HEK293 (cell line): ENCODE results near the gene IFI30.
A peak's percentile ranks its signal among the peaks of the same experiment; 100 is the strongest.

Experiments used
- GLI4 ChIP-seq: fragments of 450-650 bp; formaldehyde crosslinking; IDR thresholded peaks from 2 replicates; pipeline ENCODE4 v1.5.1; 2016; ENCODE audit warnings: missing biosample characterization, missing genetic modification characterization
- HOXA7 ChIP-seq: sonication (generic); formaldehyde crosslinking; IDR thresholded peaks from 2 replicates; pipeline ENCODE4 v1.8.1; 2022; ENCODE audit warnings: missing genetic modification reagents, borderline replicate concordance
- KLF1 ChIP-seq: fragments of 450-650 bp; formaldehyde crosslinking; IDR thresholded peaks from 2 replicates; pipeline ENCODE4 v1.5.1; 2016; ENCODE audit warnings: missing biosample characterization, missing genetic modification characterization
- KLF7 ChIP-seq: fragments of 450-650 bp; formaldehyde crosslinking; IDR thresholded peaks from 2 replicates; pipeline ENCODE4 v1.5.1; 2016; ENCODE audit warnings: missing biosample characterization, missing genetic modification characterization, borderline replicate concordance
- PRDM10 ChIP-seq: fragments of 450-650 bp; formaldehyde crosslinking; IDR thresholded peaks from 2 replicates; pipeline ENCODE4 v1.5.1; 2016; ENCODE audit warnings: missing biosample characterization, missing genetic modification characterization
- TRIM28 ChIP-seq: IDR thresholded peaks from 2 replicates; pipeline ENCODE4 v1.6.1; 2011; ENCODE audit warnings: low read length, control low read depth, borderline replicate concordance
- ZFP69B ChIP-seq: fragments of 450-650 bp; formaldehyde crosslinking; IDR thresholded peaks from 2 replicates; pipeline ENCODE4 v1.5.1; 2016; ENCODE audit warnings: missing biosample characterization, missing genetic modification characterization
- ZNF114 ChIP-seq: fragments of 450-650 bp; formaldehyde crosslinking; IDR thresholded peaks from 2 replicates; pipeline ENCODE4 v1.5.0; 2017; ENCODE audit warnings: missing biosample characterization, missing genetic modification characterization
- ZNF184 ChIP-seq: fragments of 450-650 bp; IDR thresholded peaks from 2 replicates; pipeline ENCODE4 v1.5.1; 2018; ENCODE audit warnings: missing biosample characterization, mild to moderate bottlenecking, missing genetic modification characterization
- ZNF214 ChIP-seq: fragments of 450-650 bp; formaldehyde crosslinking; IDR thresholded peaks from 2 replicates; pipeline ENCODE4 v1.5.1; 2017; ENCODE audit warnings: missing biosample characterization, mild to moderate bottlenecking, missing genetic modification characterization, borderline replicate concordance
- ZNF221 ChIP-seq: fragments of 450-650 bp; formaldehyde crosslinking; IDR thresholded peaks from 2 replicates; pipeline ENCODE4 v1.5.1; 2017; ENCODE audit warnings: missing biosample characterization, missing genetic modification characterization, borderline replicate concordance
- ZNF248 ChIP-seq: fragments of 450-650 bp; formaldehyde crosslinking; IDR thresholded peaks from 2 replicates; pipeline ENCODE4 v1.5.1; 2017; ENCODE audit warnings: missing biosample characterization, missing genetic modification characterization
- ZNF274 ChIP-seq, 2 experiments: fragments of 200-500 bp in 1 of 2; fragments of 450-650 bp in 1 of 2; sonication (Bioruptor generic) in 1 of 2; formaldehyde crosslinking in 1 of 2; IDR thresholded peaks; 2 replicates each; pipeline versions ENCODE4 v1.5.1 to v1.6.1; 2014 to 2016; ENCODE audit warnings: borderline replicate concordance in 1 of 2, inconsistent platforms in 1 of 2, low read length in 1 of 2, missing biosample characterization in 1 of 2, missing genetic modification characterization in 1 of 2
- ZNF280C ChIP-seq: fragments of 450-650 bp; formaldehyde crosslinking; IDR thresholded peaks from 2 replicates; pipeline ENCODE4 v1.5.1; 2016; ENCODE audit warnings: missing biosample characterization, missing genetic modification characterization
- ZNF398 ChIP-seq: fragments of 450-650 bp; formaldehyde crosslinking; IDR thresholded peaks from 2 replicates; pipeline ENCODE4 v1.5.1; 2017; ENCODE audit warnings: missing biosample characterization, missing genetic modification characterization
- ZNF404 ChIP-seq: fragments of 450-650 bp; formaldehyde crosslinking; IDR thresholded peaks from 2 replicates; pipeline ENCODE4 v1.5.1; 2017; ENCODE audit warnings: missing biosample characterization, missing genetic modification characterization
- ZNF416 ChIP-seq: fragments of 450-650 bp; formaldehyde crosslinking; IDR thresholded peaks from 2 replicates; pipeline ENCODE4 v1.5.1; 2016; ENCODE audit warnings: missing biosample characterization, missing genetic modification characterization
- ZNF433 ChIP-seq: fragments of 450-650 bp; formaldehyde crosslinking; IDR thresholded peaks from 2 replicates; pipeline ENCODE4 v1.5.1; 2016; ENCODE audit warnings: missing biosample characterization, missing genetic modification characterization, low read depth
- ZNF473 ChIP-seq: fragments of 450-650 bp; formaldehyde crosslinking; IDR thresholded peaks from 2 replicates; pipeline ENCODE4 v1.5.1; 2017; ENCODE audit warnings: missing biosample characterization, missing genetic modification characterization
- ZNF571 ChIP-seq: fragments of 450-650 bp; formaldehyde crosslinking; IDR thresholded peaks from 2 replicates; pipeline ENCODE4 v1.5.0; 2017; ENCODE audit warnings: missing biosample characterization, missing genetic modification characterization
- ZNF639 ChIP-seq: fragments of 450-650 bp; formaldehyde crosslinking; IDR thresholded peaks from 2 replicates; pipeline ENCODE4 v1.5.1; 2016; ENCODE audit warnings: missing biosample characterization, missing genetic modification characterization
- ZNF677 ChIP-seq: fragments of 450-650 bp; IDR thresholded peaks from 2 replicates; pipeline ENCODE4 v1.5.0; 2018; ENCODE audit warnings: missing biosample characterization, mild to moderate bottlenecking, missing genetic modification characterization, moderate library complexity
- ZNF76 ChIP-seq: fragments of 450-650 bp; formaldehyde crosslinking; IDR thresholded peaks from 2 replicates; pipeline ENCODE4; 2016; ENCODE audit warnings: low read depth, missing biosample characterization, missing genetic modification characterization, borderline replicate concordance
- ZNF791 ChIP-seq: fragments of 450-650 bp; formaldehyde crosslinking; IDR thresholded peaks from 2 replicates; pipeline ENCODE4 v1.5.1; 2016; ENCODE audit warnings: missing biosample characterization, missing genetic modification characterization
- ZNF792 ChIP-seq: fragments of 450-650 bp; formaldehyde crosslinking; IDR thresholded peaks from 2 replicates; pipeline ENCODE4 v1.5.1; 2016; ENCODE audit warnings: missing biosample characterization, missing genetic modification characterization
- ZSCAN23 ChIP-seq: fragments of 450-650 bp; formaldehyde crosslinking; IDR thresholded peaks from 2 replicates; pipeline ENCODE4 v1.5.1; 2016; ENCODE audit warnings: missing biosample characterization, missing genetic modification characterization
- TF ChIP-seq, protein P1 (sequence below): fragments of 450-650 bp; IDR thresholded peaks from 2 replicates; pipeline ENCODE4 v1.5.1; 2018; ENCODE audit warnings: missing biosample characterization, missing genetic modification characterization
- TF ChIP-seq, protein P2 (sequence below): fragments of 450-650 bp; formaldehyde crosslinking; IDR thresholded peaks from 2 replicates; pipeline ENCODE4 v1.5.1; 2016; ENCODE audit warnings: missing biosample characterization, missing genetic modification characterization

IFI30 gene

DNA sequence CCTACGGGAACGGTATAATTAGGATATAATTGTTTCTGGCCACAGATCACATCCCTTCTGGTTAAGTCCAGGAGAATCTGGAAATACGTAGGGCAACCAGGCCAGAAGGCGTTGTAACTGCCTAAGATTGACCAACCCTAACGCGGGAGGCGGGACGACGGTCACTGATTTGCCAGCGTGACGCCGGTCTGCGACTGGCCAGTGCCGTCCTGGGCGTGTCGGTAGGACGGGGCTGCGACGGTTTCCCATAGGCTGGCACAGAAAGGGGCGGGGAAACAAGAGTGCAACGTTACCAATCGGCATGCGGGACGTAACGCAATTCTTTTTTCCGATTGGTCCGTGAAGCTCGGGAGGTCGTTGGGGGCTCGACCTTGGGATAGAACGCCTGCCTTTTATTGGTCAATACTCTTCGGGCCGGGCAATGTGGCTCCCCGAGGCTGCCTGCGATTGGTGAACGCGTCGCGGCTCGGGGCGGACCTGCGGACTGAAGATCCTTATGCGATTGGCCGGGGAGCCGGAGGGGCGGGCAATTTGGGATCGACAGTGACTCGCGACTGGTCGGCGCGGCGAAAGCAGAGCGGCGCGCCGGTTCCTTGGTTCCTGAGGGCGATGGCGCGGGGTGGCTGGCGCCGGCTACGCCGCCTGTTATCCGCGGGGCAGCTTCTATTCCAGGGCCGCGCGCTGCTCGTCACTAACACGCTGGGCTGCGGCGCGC is 19.2 kb downstream of the IFI30 start, which contains the start of gene MPV17L2 (continued):
- no peak for TF ChIP-seq ZNF184
- no peak for TF ChIP-seq HOXA7 (CRISPR knock-in tag)
- no peak for TF ChIP-seq ZNF248 (tag by site-specific recombination)
- TF ChIP-seq PRDM10 (tag by site-specific recombination), result no peak
- TF ChIP-seq, protein P1, sequence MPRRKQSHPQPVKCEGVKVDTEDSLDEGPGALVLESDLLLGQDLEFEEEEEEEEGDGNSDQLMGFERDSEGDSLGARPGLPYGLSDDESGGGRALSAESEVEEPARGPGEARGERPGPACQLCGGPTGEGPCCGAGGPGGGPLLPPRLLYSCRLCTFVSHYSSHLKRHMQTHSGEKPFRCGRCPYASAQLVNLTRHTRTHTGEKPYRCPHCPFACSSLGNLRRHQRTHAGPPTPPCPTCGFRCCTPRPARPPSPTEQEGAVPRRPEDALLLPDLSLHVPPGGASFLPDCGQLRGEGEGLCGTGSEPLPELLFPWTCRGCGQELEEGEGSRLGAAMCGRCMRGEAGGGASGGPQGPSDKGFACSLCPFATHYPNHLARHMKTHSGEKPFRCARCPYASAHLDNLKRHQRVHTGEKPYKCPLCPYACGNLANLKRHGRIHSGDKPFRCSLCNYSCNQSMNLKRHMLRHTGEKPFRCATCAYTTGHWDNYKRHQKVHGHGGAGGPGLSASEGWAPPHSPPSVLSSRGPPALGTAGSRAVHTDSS (tag by site-specific recombination), result no peak
- no peak for TF ChIP-seq ZNF214 (tag by site-specific recombination)
- no peak for TF ChIP-seq ZSCAN23 (tag by site-specific recombination)
- no peak for TF ChIP-seq ZNF792 (tag by site-specific recombination)
- TF ChIP-seq ZNF791 (tag by site-specific recombination), result no peak
- TF ChIP-seq ZNF114 (tag by site-specific recombination), result no peak
- no peak for TF ChIP-seq ZNF274 (IDR thresholded peaks at IDR 0.05; ENCODE audit: low read length)
- no peak for TF ChIP-seq ZNF274 (tag by site-specific recombination; IDR thresholded peaks at IDR 0.05; ENCODE audit: borderline replicate concordance)
- TF ChIP-seq ZNF677 (tag by site-specific recombination), result no peak
- TF ChIP-seq ZNF76 (tag by site-specific recombination), result no peak
- TF ChIP-seq ZFP69B (tag by site-specific recombination), result no peak
- TF ChIP-seq ZNF416 (tag by site-specific recombination), result no peak
- no peak for TF ChIP-seq ZNF433
- no peak for TF ChIP-seq GLI4 (tag by site-specific recombination)
- TF ChIP-seq KLF1 (tag by site-specific recombination), result peak; percentile 17; the same call in 1 of the 2 replicates
- TF ChIP-seq KLF7, result no peak
- TF ChIP-seq, protein P2, sequence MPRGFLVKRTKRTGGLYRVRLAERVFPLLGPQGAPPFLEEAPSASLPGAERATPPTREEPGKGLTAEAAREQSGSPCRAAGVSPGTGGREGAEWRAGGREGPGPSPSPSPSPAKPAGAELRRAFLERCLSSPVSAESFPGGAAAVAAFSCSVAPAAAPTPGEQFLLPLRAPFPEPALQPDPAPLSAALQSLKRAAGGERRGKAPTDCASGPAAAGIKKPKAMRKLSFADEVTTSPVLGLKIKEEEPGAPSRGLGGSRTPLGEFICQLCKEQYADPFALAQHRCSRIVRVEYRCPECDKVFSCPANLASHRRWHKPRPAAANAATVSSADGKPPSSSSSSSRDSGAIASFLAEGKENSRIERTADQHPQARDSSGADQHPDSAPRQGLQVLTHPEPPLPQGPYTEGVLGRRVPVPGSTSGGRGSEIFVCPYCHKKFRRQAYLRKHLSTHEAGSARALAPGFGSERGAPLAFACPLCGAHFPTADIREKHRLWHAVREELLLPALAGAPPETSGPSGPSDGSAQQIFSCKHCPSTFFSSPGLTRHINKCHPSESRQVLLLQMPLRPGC, result 0 out of 2 replicates have a peak, but pooled peaks have one; percentile 25
- TF ChIP-seq ZNF221 (tag by site-specific recombination), result no peak
- TF ChIP-seq ZNF280C, result no peak
- TF ChIP-seq ZNF571 (tag by site-specific recombination), result no peak
- TF ChIP-seq ZNF639 (tag by site-specific recombination), result no peak; the same call in 1 of the 2 replicates
- no peak for TF ChIP-seq TRIM28
- no peak for TF ChIP-seq ZNF473 (tag by site-specific recombination)
- no peak for TF ChIP-seq ZNF404 (tag by site-specific recombination)
- no peak for TF ChIP-seq ZNF398 (tag by site-specific recombination)
